Esophagus (tissue), 2 donors: ENCODE results near the gene CDA. TPM values are rescaled to one million over a fixed set of nuclear protein-coding genes. Genes with fewer than 3 reads are reported as not detected.

ENCODE experiments used
- H3K27ac ChIP-seq, 2 donors: one replicate each; pipeline ENCODE4 v1.5.1; 2013; ENCODE audit warnings: low read depth in 2 of 2, mild to moderate bottlenecking in 2 of 2, inconsistent platforms in 1 of 2, low read length in 1 of 2, moderate library complexity in 1 of 2
- H3K27me3 ChIP-seq, 2 donors: one replicate each; pipeline ENCODE4 v1.6.1; 2013; ENCODE audit warnings: low read length in 2 of 2, control low read depth in 1 of 2, mild to moderate bottlenecking in 1 of 2; ENCODE audit not compliant: insufficient read depth in 2 of 2, control insufficient read depth in 1 of 2
- H3K36me3 ChIP-seq, 2 donors: one replicate each; pipeline ENCODE4 v1.6.1; 2013; ENCODE audit warnings: low read length in 1 of 2; ENCODE audit not compliant: control insufficient read depth in 2 of 2, insufficient read depth in 2 of 2
- H3K4me1 ChIP-seq, 2 donors: one replicate each; pipeline ENCODE4 v1.6.1; 2013; ENCODE audit warnings: low read length in 1 of 2; ENCODE audit not compliant: control insufficient read depth in 2 of 2, insufficient read depth in 2 of 2
- H3K4me3 ChIP-seq, 2 donors: one replicate each; pipeline ENCODE4 v1.5.1; 2013; ENCODE audit warnings: low read length in 2 of 2, mild to moderate bottlenecking in 2 of 2, low read depth in 1 of 2, moderate library complexity in 1 of 2
- H3K9me3 ChIP-seq, 2 donors: one replicate each; pipeline ENCODE4 v1.6.1; 2013; ENCODE audit warnings: mild to moderate bottlenecking in 2 of 2, low read depth in 1 of 2, low read length in 1 of 2, moderate library complexity in 1 of 2; ENCODE audit not compliant: control insufficient read depth in 2 of 2, insufficient read depth in 1 of 2
- WGBS, 2 donors: extraction: QIAGEN DNeasy Blood & Tissue Kit; methylation state at CpG; one replicate each; pipeline ENCODE4 v1.1.7; 2013; 5-methylcytosine and 5-hydroxymethylcytosine counted together
- polyA plus RNA-seq, 2 donors: library from polyadenylated mRNA; stranded (reverse); fragments of 200-250 nt; gene quantifications; one replicate each; pipeline ENCODE4 v1.2.3, GENCODE V29; 2013
- donor health status: healthy with polysubstance abuse.
- donor health status: Bipolar disorder and iron deficiency.

The CDA gene
- polyA plus RNA-seq, 2 donors, result 107 to 110 TPM

GRCh38 chr1:20560966-20561365, 27.9 kb upstream of the CDA start:
- Histone ChIP-seq H3K27me3 (peaks cover 0 to 2% of the 10 kb centered on the region in 2 donors), H3K36me3 (no peaks in the 10 kb centered on the region), H3K27ac (no peak overlapping the region), H3K4me1 (no peaks in the 10 kb centered on the region), H3K4me3 (no peak overlapping the region), H3K9me3 (no peaks in the 10 kb centered on the region)
- WGBS, 2 donors, result 44 to 80% methylated on average over 1 of the region's 1 CpG

DNA sequence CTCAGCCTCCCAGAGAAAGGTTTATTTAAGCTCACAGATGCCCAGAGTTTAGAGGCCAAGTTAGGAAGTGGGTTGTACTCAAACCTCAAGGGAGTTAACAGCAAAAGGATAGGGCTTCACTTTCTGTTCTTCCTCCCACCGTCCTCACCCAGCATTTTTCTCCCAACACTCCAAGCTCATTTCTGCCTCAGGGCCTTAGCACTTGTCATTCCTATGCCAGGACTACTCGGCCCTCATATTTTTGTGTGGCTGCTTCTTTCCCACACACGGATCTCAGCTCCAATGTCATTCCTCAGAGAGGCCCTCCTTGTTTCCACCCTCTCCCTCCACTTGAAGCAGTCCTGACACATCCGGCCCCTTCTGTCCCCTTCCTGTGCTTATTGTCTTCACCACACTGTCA, 23.7 kb upstream of the CDA start:
- peaks cover 0 to 2% of the 10 kb centered on the region in 2 donors for H3K27me3 ChIP-seq
- H3K9me3 ChIP-seq, result no peaks in the 10 kb centered on the region
- no peak overlapping the region for H3K4me3 ChIP-seq
- WGBS, 2 donors, result 60 to 66% methylated on average over 4 of the region's 4 CpGs
- H3K4me1 ChIP-seq, result no peaks in the 10 kb centered on the region
- H3K27ac ChIP-seq, result no peak overlapping the region
- H3K36me3 ChIP-seq, result no peaks in the 10 kb centered on the region

- Histone ChIP-seq H3K36me3 (no peaks in the 10 kb centered on the region), H3K4me1 (no peaks in the 10 kb centered on the region), H3K27me3 (no peaks in the 10 kb centered on the region), H3K4me3 (no peak overlapping the region), H3K9me3 (peaks cover 2 to 3% of the 10 kb centered on the region in 2 donors), H3K27ac (no peak overlapping the region)
- WGBS, 2 donors, result 87 to 90% methylated on average over 4 of the region's 4 CpGs
Observed at GRCh38 chr1:20569523-20570098, 19.3 kb upstream of the CDA start.

- 83 to 85% methylated on average over 5 of the region's 5 CpGs for WGBS, 2 donors
- peaks cover 0 to 4% of the 10 kb centered on the region in 2 donors for H3K4me1 ChIP-seq
- peaks cover 2 to 3% of the 10 kb centered on the region in 2 donors for H3K9me3 ChIP-seq
- H3K4me3 ChIP-seq, result no peak overlapping the region
- H3K27ac ChIP-seq, result no peak overlapping the region
- no peaks in the 10 kb centered on the region for H3K36me3 ChIP-seq
- no peaks in the 10 kb centered on the region for H3K27me3 ChIP-seq
Observed at GRCh38 chr1:20571427-20571826, 17.5 kb upstream of the CDA start.

GRCh38 chr1:20573987-20574386, 14.9 kb upstream of the CDA start:
- Histone ChIP-seq H3K27me3 (no peaks in the 10 kb centered on the region), H3K36me3 (no peaks in the 10 kb centered on the region), H3K9me3 (peaks cover 2 to 3% of the 10 kb centered on the region in 2 donors), H3K27ac (no peak overlapping the region), H3K4me1 (peaks cover 0 to 4% of the 10 kb centered on the region in 2 donors), H3K4me3 (no peak overlapping the region)
- WGBS, 2 donors, result 53 to 63% methylated on average over 1 of the region's 1 CpG

DNA sequence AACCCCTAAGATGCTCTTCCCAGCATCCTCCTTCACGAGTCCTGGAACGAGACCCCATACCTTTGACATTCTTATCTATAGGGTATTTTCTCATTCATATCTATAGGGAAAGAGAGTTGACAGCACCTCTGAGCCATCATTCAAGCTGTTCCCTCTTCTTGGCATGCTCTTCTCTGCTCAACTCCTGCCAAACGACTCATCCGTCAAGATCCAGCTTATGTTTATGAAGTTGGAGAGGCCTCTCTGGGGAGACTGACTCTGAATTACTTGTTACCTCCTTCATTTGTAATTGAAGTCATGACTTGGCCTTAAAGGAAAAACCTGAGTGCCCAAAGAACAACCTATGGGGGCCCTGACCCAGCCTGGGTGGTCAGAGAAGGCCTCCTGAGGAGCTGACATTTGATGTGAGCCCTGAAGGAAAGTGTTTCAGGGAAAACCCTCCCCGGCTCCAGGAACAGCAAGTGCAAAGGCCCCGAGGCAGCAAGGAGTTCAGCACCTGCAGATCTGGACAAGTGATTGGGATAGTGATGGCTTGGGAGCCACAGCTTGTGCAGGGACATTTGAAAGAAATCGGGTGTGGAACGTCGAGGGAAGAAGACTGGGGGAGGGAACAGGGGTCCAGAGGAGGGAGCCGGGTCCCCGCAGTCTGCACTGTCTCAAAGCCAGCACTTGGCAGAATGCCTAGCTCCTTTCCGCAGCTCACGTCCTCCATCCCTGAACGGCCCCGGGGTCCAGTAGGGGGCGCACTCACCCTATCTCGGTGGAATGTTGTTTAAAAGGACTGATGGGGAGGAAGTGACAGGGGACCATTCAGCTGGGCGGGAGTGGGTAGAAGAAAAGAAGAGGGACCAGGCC, 14.0 kb upstream of the CDA start:
- no peaks in the 10 kb centered on the region for H3K36me3 ChIP-seq
- H3K4me1 ChIP-seq, result peaks cover 0 to 4% of the 10 kb centered on the region in 2 donors
- H3K9me3 ChIP-seq, result peaks cover 2 to 3% of the 10 kb centered on the region in 2 donors
- H3K4me3 ChIP-seq, result no peak overlapping the region
- WGBS, 2 donors, result 21 to 23% methylated on average over 18 of the region's 18 CpGs
- no peak overlapping the region for H3K27ac ChIP-seq
- no peaks in the 10 kb centered on the region for H3K27me3 ChIP-seq

DNA sequence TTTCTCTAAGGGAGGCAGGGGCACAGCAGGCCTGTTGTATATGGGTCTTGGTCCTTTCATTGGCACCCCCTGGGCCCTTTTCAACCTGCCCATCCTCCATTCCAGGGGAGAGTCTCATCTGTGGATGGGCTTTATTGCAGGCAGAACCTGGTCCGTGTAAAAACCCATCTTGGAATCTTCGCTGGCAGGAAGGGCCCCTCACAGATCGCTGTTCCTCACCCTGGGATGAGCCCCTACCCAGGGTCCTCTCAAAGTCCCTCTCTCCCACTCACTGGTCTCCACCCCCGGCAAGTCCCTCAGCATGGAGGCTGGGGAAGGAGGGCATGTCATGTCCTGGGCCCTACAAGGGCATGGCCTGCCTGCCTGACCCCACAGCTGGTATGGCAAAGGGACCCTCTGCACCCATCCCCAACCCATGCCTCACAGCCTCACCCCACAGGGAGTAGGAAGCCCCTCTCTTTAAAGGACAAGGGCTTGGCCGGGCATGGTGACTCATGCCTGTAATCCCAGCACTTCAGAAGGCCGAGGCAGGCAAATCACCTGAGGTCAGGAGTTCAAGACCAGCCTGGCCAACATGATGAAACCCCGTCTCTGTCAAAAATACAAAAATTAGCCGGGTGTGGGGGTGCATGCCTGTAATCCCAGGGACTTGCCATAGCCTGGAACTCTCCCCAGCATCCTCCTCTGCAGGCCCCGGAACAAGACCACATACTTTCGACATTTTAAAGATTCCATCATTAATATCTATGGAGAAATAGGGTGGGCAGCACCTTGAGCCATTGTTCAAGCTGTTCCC, 13.2 kb upstream of the CDA start:
- 55 to 78% methylated on average over 10 of the region's 10 CpGs for WGBS, 2 donors
- Histone ChIP-seq H3K4me3 (no peak overlapping the region), H3K4me1 (peaks cover 0 to 4% of the 10 kb centered on the region in 2 donors), H3K9me3 (peaks cover 2 to 3% of the 10 kb centered on the region in 2 donors), H3K27me3 (no peaks in the 10 kb centered on the region), H3K36me3 (no peaks in the 10 kb centered on the region), H3K27ac (no peak overlapping the region)

DNA sequence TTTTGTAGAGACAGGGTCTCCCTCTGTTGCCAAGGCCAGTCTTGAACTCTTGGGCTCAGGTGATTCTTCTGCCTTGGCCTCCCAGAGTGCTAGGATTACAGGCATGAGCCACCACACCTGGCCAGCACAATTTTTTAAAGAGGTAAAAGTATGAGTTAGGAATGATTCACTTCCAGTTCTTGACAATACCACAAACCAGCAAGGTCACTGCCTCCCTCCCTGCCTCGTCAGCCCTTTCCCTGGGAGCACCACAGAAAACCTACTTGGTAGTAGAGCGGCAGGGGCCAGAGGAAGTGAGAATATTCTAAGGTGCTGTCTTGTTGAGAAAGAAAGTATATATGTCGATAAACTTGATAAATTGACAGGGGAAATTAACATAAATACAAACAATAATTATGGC, 10.8 kb upstream of the CDA start:
- Histone ChIP-seq H3K4me3 (no peak overlapping the region), H3K36me3 (no peaks in the 10 kb centered on the region), H3K4me1 (peaks cover 0 to 4% of the 10 kb centered on the region in 2 donors), H3K27ac (no peak overlapping the region), H3K9me3 (no peaks in the 10 kb centered on the region), H3K27me3 (no peaks in the 10 kb centered on the region)
- WGBS, 2 donors, result 78 to 81% methylated on average over 3 of the region's 3 CpGs

- Histone ChIP-seq H3K4me1 (peaks cover 0 to 4% of the 10 kb centered on the region in 2 donors), H3K36me3 (no peaks in the 10 kb centered on the region), H3K27me3 (no peaks in the 10 kb centered on the region), H3K9me3 (no peaks in the 10 kb centered on the region), H3K27ac (no peak overlapping the region), H3K4me3 (no peak overlapping the region)
- 64 to 68% methylated on average over 13 of the region's 13 CpGs for WGBS, 2 donors
Observed at GRCh38 chr1:20578721-20579395, 10.0 kb upstream of the CDA start.
